Calu3 (cell line): ENCODE results near the gene UBE2Q2. TPM values are rescaled to one million over a fixed set of nuclear protein-coding genes. Genes with fewer than 3 reads are reported as not detected.

Experiments used
- BruUV-seq: library from RNA; stranded (reverse); fragments of 400-500 nt; replicated peaks from 2 replicates; lab custom pipeline; 2021; lab: Mats Ljungman, UMichigan
- CTCF ChIA-PET: fragments of 300-600 bp; sonication (Branson Sonifier 250); formaldehyde crosslinking; loops from one replicate; lab custom pipeline; 2022; ENCODE audit warnings: antibody characterized with exemption; lab: Charles Lee
- DNase-seq: peaks from one replicate; pipeline ENCODE4 v3.0.0; 2022
- H3K27ac Mint-ChIP-seq: one replicate; pipeline ENCODE4 v1.8.0; 2022; ENCODE audit warnings: mixed read lengths; ENCODE audit not compliant: unreplicated experiment
- H3K27me3 Mint-ChIP-seq: one replicate; pipeline ENCODE4 v1.8.0; 2022; ENCODE audit warnings: mixed read lengths; ENCODE audit not compliant: unreplicated experiment
- H3K36me3 Mint-ChIP-seq: one replicate; pipeline ENCODE4 v1.8.0; 2022; ENCODE audit warnings: mild to moderate bottlenecking, moderate library complexity, mixed read lengths; ENCODE audit not compliant: insufficient read depth, unreplicated experiment
- H3K4me1 Mint-ChIP-seq: one replicate; pipeline ENCODE4 v1.8.0; 2022; ENCODE audit warnings: mild to moderate bottlenecking, low read depth, mixed read lengths; ENCODE audit not compliant: unreplicated experiment
- H3K4me3 Mint-ChIP-seq: one replicate; pipeline ENCODE4 v1.8.0; 2022; ENCODE audit warnings: mild to moderate bottlenecking, low read depth, moderate library complexity, mixed read lengths; ENCODE audit not compliant: unreplicated experiment
- H3K9me3 Mint-ChIP-seq: one replicate; pipeline ENCODE4 v1.8.0; 2022; ENCODE audit warnings: low read depth, mixed read lengths; ENCODE audit not compliant: unreplicated experiment
- CTCF ChIP-seq: fragments of 200-600 bp; IDR thresholded peaks from one replicate; pipeline ENCODE4 v1.8.0; 2022; ENCODE audit warnings: antibody characterized with exemption; ENCODE audit not compliant: unreplicated experiment
- intact Hi-C: fragments of 100-400 bp; cut with micrococcal nuclease; formaldehyde crosslinking; loops from one replicate; pipeline ENCODE4 v1.10.0; 2022; ENCODE audit not compliant: unreplicated experiment
- total RNA-seq: library from RNA; stranded (reverse); gene quantifications from 2 replicates; pipeline ENCODE4 v1.2.3, GENCODE V29; 2022

Gene UBE2Q2
- total RNA-seq, 1 experiment from 2014 or later: 34.7 TPM

GRCh38 chr15:75926931-75927330 is 83.7 kb downstream of the UBE2Q2 start:
- peaks cover 22% of the 10 kb centered on the region for H3K36me3 Mint-ChIP-seq
- intact Hi-C loops: no loop called here
- no TSS peak for BruUV-seq
- H3K27me3 Mint-ChIP-seq: no peaks in the 10 kb centered on the region
- H3K27ac Mint-ChIP-seq: no peak overlapping the region
- no peaks in the 10 kb centered on the region for H3K9me3 Mint-ChIP-seq
- no peak for TF ChIP-seq CTCF
- no peak for DNase-seq
- no peak overlapping the region for H3K4me3 Mint-ChIP-seq
- H3K4me1 Mint-ChIP-seq: peaks cover 24% of the 10 kb centered on the region
- CTCF ChIA-PET: no interaction called here

- no peak overlapping the region for H3K27ac Mint-ChIP-seq
- intact Hi-C loops: no loop called here
- H3K36me3 Mint-ChIP-seq: peaks cover 19% of the 10 kb centered on the region
- no peak for DNase-seq
- peaks cover 17% of the 10 kb centered on the region for H3K4me1 Mint-ChIP-seq
- H3K27me3 Mint-ChIP-seq: no peaks in the 10 kb centered on the region
- no peaks in the 10 kb centered on the region for H3K9me3 Mint-ChIP-seq
- no peak overlapping the region for H3K4me3 Mint-ChIP-seq
- CTCF ChIA-PET: no interaction called here
- TF ChIP-seq CTCF: no peak
- BruUV-seq: no TSS peak
These were observed 84.4 kb downstream of the UBE2Q2 start for GRCh38 chr15:75927601-75928000.

- Mint-ChIP-seq H3K36me3 (peaks cover 21% of the 10 kb centered on the region), H3K27ac (no peak overlapping the region), H3K9me3 (no peaks in the 10 kb centered on the region), H3K4me3 (no peak overlapping the region), H3K27me3 (no peaks in the 10 kb centered on the region), H3K4me1 (peaks cover 7% of the 10 kb centered on the region)
- TF ChIP-seq CTCF: no peak
- DNase-seq: no peak
- no TSS peak for BruUV-seq
- CTCF ChIA-PET: interaction anchor here (0.6 to 1.8 kb wide), 4 partner anchors 119 to 219 kb away, joined by 3 to 12 read pairs (median 4); no protein-coding TSS in a partner anchor
- intact Hi-C loops: loop anchor here (2.0 kb wide), 1 partner anchor 210 kb away; no protein-coding TSS in a partner anchor
These were observed 85.7 kb downstream of the UBE2Q2 start for GRCh38 chr15:75928680-75929608.

GRCh38 chr15:75929799-75930565 is 86.7 kb downstream of the UBE2Q2 start:
- TF ChIP-seq CTCF: no peak
- CTCF ChIA-PET: interaction anchor here (1.8 kb wide), 1 partner anchor 209 kb away, joined by 12 read pairs; no protein-coding TSS in a partner anchor
- H3K27me3 Mint-ChIP-seq: no peaks in the 10 kb centered on the region
- no TSS peak for BruUV-seq
- peaks cover 21% of the 10 kb centered on the region for H3K36me3 Mint-ChIP-seq
- H3K9me3 Mint-ChIP-seq: no peaks in the 10 kb centered on the region
- no peak for DNase-seq
- intact Hi-C loops: loop anchor here (2.0 kb wide), 1 partner anchor 209 kb away; no protein-coding TSS in a partner anchor
- H3K27ac Mint-ChIP-seq: no peak overlapping the region
- H3K4me3 Mint-ChIP-seq: no peak overlapping the region
- H3K4me1 Mint-ChIP-seq: no peaks in the 10 kb centered on the region
